Measurements from ENCODE around the gene PBX1. TPM values are rescaled to one million over a fixed set of nuclear protein-coding genes. Genes with fewer than 3 reads are reported as not detected.

Gene PBX1
- total RNA-seq, 4 donors from 2014 or later = 14.4 to 34.6 (median 22.0) TPM

DNA sequence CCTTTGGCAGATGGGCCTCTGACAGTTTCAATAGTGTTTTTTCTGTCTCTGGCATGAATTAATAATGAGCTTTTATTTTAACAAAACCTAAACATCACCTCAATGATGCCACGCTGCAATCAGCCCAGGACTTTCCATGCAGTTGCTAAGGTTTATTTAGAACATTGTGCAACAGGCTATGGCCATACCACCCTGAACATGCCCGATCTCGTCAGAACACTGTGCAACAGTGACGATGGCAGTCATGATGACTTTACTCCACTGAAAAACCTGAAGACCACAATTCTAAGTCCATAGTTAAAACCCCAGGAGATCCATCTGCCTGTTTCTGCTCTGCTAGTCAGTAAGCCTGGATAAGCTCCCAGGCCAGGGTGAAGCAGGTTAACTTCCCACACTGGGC is 310.0 kb downstream of the PBX1 start:
- Histone ChIP-seq H3K9me3 (no peaks in the 10 kb centered on the region), H3K27ac (no peak overlapping the region), H3K4me3 (no peak overlapping the region), H3K4me1 (no peaks in the 10 kb centered on the region), H3K27me3 (no peaks in the 10 kb centered on the region), H3K36me3 (no peaks in the 10 kb centered on the region)
- TF ChIP-seq, protein P1, sequence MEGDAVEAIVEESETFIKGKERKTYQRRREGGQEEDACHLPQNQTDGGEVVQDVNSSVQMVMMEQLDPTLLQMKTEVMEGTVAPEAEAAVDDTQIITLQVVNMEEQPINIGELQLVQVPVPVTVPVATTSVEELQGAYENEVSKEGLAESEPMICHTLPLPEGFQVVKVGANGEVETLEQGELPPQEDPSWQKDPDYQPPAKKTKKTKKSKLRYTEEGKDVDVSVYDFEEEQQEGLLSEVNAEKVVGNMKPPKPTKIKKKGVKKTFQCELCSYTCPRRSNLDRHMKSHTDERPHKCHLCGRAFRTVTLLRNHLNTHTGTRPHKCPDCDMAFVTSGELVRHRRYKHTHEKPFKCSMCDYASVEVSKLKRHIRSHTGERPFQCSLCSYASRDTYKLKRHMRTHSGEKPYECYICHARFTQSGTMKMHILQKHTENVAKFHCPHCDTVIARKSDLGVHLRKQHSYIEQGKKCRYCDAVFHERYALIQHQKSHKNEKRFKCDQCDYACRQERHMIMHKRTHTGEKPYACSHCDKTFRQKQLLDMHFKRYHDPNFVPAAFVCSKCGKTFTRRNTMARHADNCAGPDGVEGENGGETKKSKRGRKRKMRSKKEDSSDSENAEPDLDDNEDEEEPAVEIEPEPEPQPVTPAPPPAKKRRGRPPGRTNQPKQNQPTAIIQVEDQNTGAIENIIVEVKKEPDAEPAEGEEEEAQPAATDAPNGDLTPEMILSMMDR (IDR thresholded peaks at IDR 0.05) = no peak
- no peak for TF ChIP-seq POLR2A (IDR thresholded peaks at IDR 0.05)
- no peak for TF ChIP-seq EP300 (IDR thresholded peaks at IDR 0.05)
- no peak for TF ChIP-seq POLR2AphosphoS5 (IDR thresholded peaks at IDR 0.05)
- no peak for DNase-seq (ENCODE audit: low spot score in 2 of 2)
- 87% methylated on average over 4 of the region's 4 CpGs for WGBS

- WGBS = 79% methylated on average over 3 of the region's 3 CpGs
- H3K4me1 ChIP-seq = no peaks in the 10 kb centered on the region
- no peak overlapping the region for H3K4me3 ChIP-seq
- H3K9me3 ChIP-seq = no peaks in the 10 kb centered on the region
- H3K27ac ChIP-seq = no peak overlapping the region
- no peaks in the 10 kb centered on the region for H3K27me3 ChIP-seq
- no peaks in the 10 kb centered on the region for H3K36me3 ChIP-seq
- DNase-seq (ENCODE audit: low spot score in 2 of 2) = no peak
- TF ChIP-seq, protein P1 (IDR thresholded peaks at IDR 0.05) = no peak
- TF ChIP-seq POLR2AphosphoS5 (IDR thresholded peaks at IDR 0.05) = no peak
- TF ChIP-seq POLR2A (IDR thresholded peaks at IDR 0.05) = no peak
- no peak for TF ChIP-seq EP300 (IDR thresholded peaks at IDR 0.05)
Observed at GRCh38 chr1:164875518-164875917, 316.5 kb downstream of the PBX1 start.

GRCh38 chr1:164876398-164877116 is 317.6 kb downstream of the PBX1 start:
- Histone ChIP-seq H3K36me3 (no peaks in the 10 kb centered on the region), H3K9me3 (no peaks in the 10 kb centered on the region), H3K4me1 (no peaks in the 10 kb centered on the region), H3K4me3 (no peak overlapping the region), H3K27me3 (no peaks in the 10 kb centered on the region), H3K27ac (no peak overlapping the region)
- TF ChIP-seq POLR2A (IDR thresholded peaks at IDR 0.05) (no peak), EP300 (IDR thresholded peaks at IDR 0.05) (no peak), POLR2AphosphoS5 (IDR thresholded peaks at IDR 0.05) (no peak)
- TF ChIP-seq, protein P1 (IDR thresholded peaks at IDR 0.05) = no peak
- 84% methylated on average over 12 of the region's 12 CpGs for WGBS
- DNase-seq (ENCODE audit: low spot score in 2 of 2) = no peak

DNA sequence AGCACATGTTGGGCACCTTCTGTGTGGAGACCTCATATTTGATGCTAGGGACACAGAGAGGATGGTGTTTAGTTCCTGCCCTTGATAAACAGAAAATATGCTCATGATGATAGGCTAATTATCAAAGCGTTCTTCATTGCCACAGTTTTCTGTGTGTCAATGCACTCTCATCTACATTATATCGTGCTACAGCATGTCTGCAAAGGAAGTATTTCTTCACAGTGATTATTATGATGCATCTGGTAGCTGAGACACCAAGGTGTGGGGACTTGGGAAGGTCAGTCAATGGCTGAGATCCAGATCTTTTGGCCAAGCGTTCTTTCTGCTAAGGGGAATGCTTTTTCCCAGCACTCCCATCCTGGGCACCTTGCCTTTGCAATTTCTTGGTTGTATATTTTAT is 321.2 kb downstream of the PBX1 start:
- no peak overlapping the region for H3K27ac ChIP-seq
- H3K4me3 ChIP-seq = no peak overlapping the region
- H3K36me3 ChIP-seq = no peaks in the 10 kb centered on the region
- DNase-seq (ENCODE audit: low spot score in 2 of 2) = no peak
- no peaks in the 10 kb centered on the region for H3K9me3 ChIP-seq
- WGBS = 75% methylated on average over 3 of the region's 3 CpGs
- H3K27me3 ChIP-seq = no peaks in the 10 kb centered on the region
- TF ChIP-seq POLR2A (IDR thresholded peaks at IDR 0.05) (no peak), EP300 (IDR thresholded peaks at IDR 0.05) (no peak), POLR2AphosphoS5 (IDR thresholded peaks at IDR 0.05) (no peak)
- TF ChIP-seq, protein P1 (IDR thresholded peaks at IDR 0.05) = no peak
- H3K4me1 ChIP-seq = no peaks in the 10 kb centered on the region

- Histone ChIP-seq H3K27me3 (no peaks in the 10 kb centered on the region), H3K36me3 (no peaks in the 10 kb centered on the region), H3K9me3 (no peaks in the 10 kb centered on the region), H3K4me3 (no peak overlapping the region), H3K27ac (no peak overlapping the region), H3K4me1 (no peaks in the 10 kb centered on the region)
- no peak for DNase-seq (ENCODE audit: low spot score in 2 of 2)
- 97% methylated on average over 2 of the region's 2 CpGs for WGBS
- TF ChIP-seq EP300 (IDR thresholded peaks at IDR 0.05) (no peak), POLR2AphosphoS5 (IDR thresholded peaks at IDR 0.05) (no peak), POLR2A (IDR thresholded peaks at IDR 0.05) (no peak)
- TF ChIP-seq, protein P1 (IDR thresholded peaks at IDR 0.05) = no peak
Observed at GRCh38 chr1:164880644-164881043, 321.7 kb downstream of the PBX1 start.
